ENCODE data around the gene TFIP11.
"Not testable (repeated sequence)": the region's sequence is repeated elsewhere in the genome, so short reads cannot be mapped to it uniquely, and the experiment has no call there.

Gene TFIP11

GRCh38 chr22:26540119-26540518 is 27.8 kb upstream of the TFIP11 start:
- no peak for DNase-seq

- DNase-seq = no peak
Observed at GRCh38 chr22:26536762-26537134, 24.5 kb upstream of the TFIP11 start.

GRCh38 chr22:26536056-26536761 is 23.9 kb upstream of the TFIP11 start:
- no peak for DNase-seq

GRCh38 chr22:26535603-26535908 is 23.3 kb upstream of the TFIP11 start:
- no peak for DNase-seq

- DNase-seq = no peak
Observed at GRCh38 chr22:26534874-26535602, 22.8 kb upstream of the TFIP11 start.

- peak; percentile 43 for DNase-seq
Observed at GRCh38 chr22:26534171-26534855, 22.0 kb upstream of the TFIP11 start.

- DNase-seq = no peak
Observed at GRCh38 chr22:26529345-26529744, 17.1 kb upstream of the TFIP11 start.

GRCh38 chr22:26528518-26528917 is 16.2 kb upstream of the TFIP11 start:
- DNase-seq = not testable (repeated sequence)

GRCh38 chr22:26527574-26528465 is 15.5 kb upstream of the TFIP11 start:
- peak; percentile 42 for DNase-seq

- DNase-seq = no peak
Observed at GRCh38 chr22:26527167-26527566, 14.9 kb upstream of the TFIP11 start.

- DNase-seq = no peak
Observed at GRCh38 chr22:26525946-26526564, 13.8 kb upstream of the TFIP11 start.

GRCh38 chr22:26524870-26525269 is 12.6 kb upstream of the TFIP11 start:
- no peak for DNase-seq

GRCh38 chr22:26522592-26522991 is 10.3 kb upstream of the TFIP11 start:
- no peak for DNase-seq

GRCh38 chr22:26522012-26522411 is 9.7 kb upstream of the TFIP11 start:
- DNase-seq = no peak

- no peak for DNase-seq
Observed at GRCh38 chr22:26517429-26517828, 5.2 kb upstream of the TFIP11 start.

GRCh38 chr22:26516503-26516902 is 4.2 kb upstream of the TFIP11 start:
- DNase-seq = no peak

- no peak for DNase-seq
Observed at GRCh38 chr22:26515931-26516330, 3.7 kb upstream of the TFIP11 start.

- no peak for DNase-seq
Observed at GRCh38 chr22:26514419-26515161, 2.3 kb upstream of the TFIP11 start.

GRCh38 chr22:26513838-26514237 is 1.6 kb upstream of the TFIP11 start:
- DNase-seq = no peak

GRCh38 chr22:26508148-26508547 is 4.1 kb downstream of the TFIP11 start:
- no peak for DNase-seq

GRCh38 chr22:26503758-26504157 is 8.5 kb downstream of the TFIP11 start:
- no peak for DNase-seq

Measured in eye (tissue), 1 donor.